ENCODE data around the gene ZNF682. TPM values are rescaled to one million over a fixed set of nuclear protein-coding genes. Genes with fewer than 3 reads are reported as not detected.

Gene ZNF682
- total and polyA plus RNA-seq, 2 donors (not counting 1 experiment from before 2014, with no cell fraction given): 2.0 to 11.3 TPM

- no peak overlapping the region for H3K4me3 ChIP-seq (ENCODE audit: control extremely low read depth in 1 of 5, extremely low read depth in 1 of 5, insufficient read depth in 1 of 5, low read depth in 2 of 5, low read length in 4 of 5)
- DNase-seq (no peak), ATAC-seq (ENCODE audit: low read depth) (no peak)
- no peak overlapping the region for H2AFZ ChIP-seq (ENCODE audit: insufficient read depth, low read depth, low read length, poor library complexity, severe bottlenecking)
- TF ChIP-seq, protein P1, sequence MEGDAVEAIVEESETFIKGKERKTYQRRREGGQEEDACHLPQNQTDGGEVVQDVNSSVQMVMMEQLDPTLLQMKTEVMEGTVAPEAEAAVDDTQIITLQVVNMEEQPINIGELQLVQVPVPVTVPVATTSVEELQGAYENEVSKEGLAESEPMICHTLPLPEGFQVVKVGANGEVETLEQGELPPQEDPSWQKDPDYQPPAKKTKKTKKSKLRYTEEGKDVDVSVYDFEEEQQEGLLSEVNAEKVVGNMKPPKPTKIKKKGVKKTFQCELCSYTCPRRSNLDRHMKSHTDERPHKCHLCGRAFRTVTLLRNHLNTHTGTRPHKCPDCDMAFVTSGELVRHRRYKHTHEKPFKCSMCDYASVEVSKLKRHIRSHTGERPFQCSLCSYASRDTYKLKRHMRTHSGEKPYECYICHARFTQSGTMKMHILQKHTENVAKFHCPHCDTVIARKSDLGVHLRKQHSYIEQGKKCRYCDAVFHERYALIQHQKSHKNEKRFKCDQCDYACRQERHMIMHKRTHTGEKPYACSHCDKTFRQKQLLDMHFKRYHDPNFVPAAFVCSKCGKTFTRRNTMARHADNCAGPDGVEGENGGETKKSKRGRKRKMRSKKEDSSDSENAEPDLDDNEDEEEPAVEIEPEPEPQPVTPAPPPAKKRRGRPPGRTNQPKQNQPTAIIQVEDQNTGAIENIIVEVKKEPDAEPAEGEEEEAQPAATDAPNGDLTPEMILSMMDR (IDR thresholded peaks at IDR 0.05): no peak
- no peak for TF ChIP-seq EZH2 (IDR thresholded peaks at IDR 0.05; ENCODE audit: borderline replicate concordance, insufficient read depth, low read depth, low read length, poor library complexity, severe bottlenecking)
- ChIA-PET CTCF (no interaction called here), POLR2A (no interaction called here)
- peaks cover 0 to 9% of the 10 kb centered on the region in 2 donors for H3K4me1 ChIP-seq (ENCODE audit: control insufficient read depth in 2 of 2, insufficient read depth in 2 of 2, low read length in 2 of 2)
- H3K27me3 ChIP-seq (replicated peaks in 1 of 4; ENCODE audit: control extremely low read depth in 1 of 4, control insufficient read depth in 3 of 4, insufficient read depth in 4 of 4, low read length in 3 of 4): no peaks in the 10 kb centered on the region
- H3K36me3 ChIP-seq (replicated peaks in 1 of 2; ENCODE audit: control extremely low read depth in 1 of 2, control insufficient read depth in 1 of 2, extremely low read depth in 1 of 2, insufficient read depth in 2 of 2, low read length in 1 of 2): peaks cover 0 to 5% of the 10 kb centered on the region in 2 experiments
- no peaks in the 10 kb centered on the region for H4K20me1 ChIP-seq (ENCODE audit: control insufficient read depth, insufficient read depth, low read length, poor library complexity, severe bottlenecking)
- Mint-ChIP-seq H3K27ac (no peak overlapping the region), H3K4me3 (no peak overlapping the region), H3K9me3 (ENCODE audit: insufficient read depth) (no peaks in the 10 kb centered on the region), H3K4me1 (peaks cover 15% of the 10 kb centered on the region), H3K27me3 (no peaks in the 10 kb centered on the region)
- no peak overlapping the region for H3K9ac ChIP-seq (ENCODE audit: low read length)
- no peaks in the 10 kb centered on the region for H3K9me3 ChIP-seq (ENCODE audit: control extremely low read depth in 1 of 3, control insufficient read depth in 2 of 3, insufficient read depth in 1 of 3, low read length in 2 of 3)
- H3K4me2 ChIP-seq (replicated peaks; ENCODE audit: low read depth, low read length, poor library complexity, severe bottlenecking): no peak overlapping the region
- H3K79me2 ChIP-seq (ENCODE audit: control insufficient read depth, insufficient read depth, low read length): peaks cover 9% of the 10 kb centered on the region
- no peak overlapping the region for H3K27ac ChIP-seq (ENCODE audit: low read length in 2 of 2)
- intact Hi-C loops (cut with micrococcal nuclease): loop anchor here (5.0 to 10.0 kb wide), 3 partner anchors 171 to 1291 kb away; partner anchors contain the start of genes ZNF253 and ZNF708
- WGBS (ENCODE audit: insufficient coverage): no CpG with 5 or more reads among the region's 5 CpGs
Measured at GRCh38 chr19:20035935-20036334, 3.4 kb downstream of the ZNF682 start.

GRCh38 chr19:20028611-20029010 lies 10.7 kb downstream of the ZNF682 start:
- Histone ChIP-seq H3K27me3 (replicated peaks in 1 of 4; ENCODE audit: control extremely low read depth in 1 of 4, control insufficient read depth in 3 of 4, insufficient read depth in 4 of 4, low read length in 3 of 4) (no peaks in the 10 kb centered on the region), H3K9me3 (ENCODE audit: control extremely low read depth in 1 of 3, control insufficient read depth in 2 of 3, insufficient read depth in 1 of 3, low read length in 2 of 3) (peaks cover 0 to 1% (median 0%) of the 10 kb centered on the region in 3 donors), H3K9ac (ENCODE audit: low read length) (no peak overlapping the region), H3K36me3 (replicated peaks in 1 of 2; ENCODE audit: control extremely low read depth in 1 of 2, control insufficient read depth in 1 of 2, extremely low read depth in 1 of 2, insufficient read depth in 2 of 2, low read length in 1 of 2) (peaks cover 0 to 6% of the 10 kb centered on the region in 2 experiments), H4K20me1 (ENCODE audit: control insufficient read depth, insufficient read depth, low read length, poor library complexity, severe bottlenecking) (no peaks in the 10 kb centered on the region), H2AFZ (ENCODE audit: insufficient read depth, low read depth, low read length, poor library complexity, severe bottlenecking) (no peak overlapping the region), H3K4me3 (ENCODE audit: control extremely low read depth in 1 of 5, extremely low read depth in 1 of 5, insufficient read depth in 1 of 5, low read depth in 2 of 5, low read length in 4 of 5) (no peak overlapping the region), H3K27ac (ENCODE audit: low read length in 2 of 2) (no peak overlapping the region), H3K4me2 (replicated peaks; ENCODE audit: low read depth, low read length, poor library complexity, severe bottlenecking) (no peak overlapping the region), H3K4me1 (ENCODE audit: control insufficient read depth in 2 of 2, insufficient read depth in 2 of 2, low read length in 2 of 2) (no peaks in the 10 kb centered on the region), H3K79me2 (ENCODE audit: control insufficient read depth, insufficient read depth, low read length) (no peaks in the 10 kb centered on the region)
- intact Hi-C loops (cut with micrococcal nuclease): no loop called here
- ChIA-PET POLR2A (no interaction called here), CTCF (no interaction called here)
- Mint-ChIP-seq H3K9me3 (ENCODE audit: insufficient read depth) (no peaks in the 10 kb centered on the region), H3K4me3 (no peak overlapping the region), H3K27ac (no peak overlapping the region), H3K27me3 (no peaks in the 10 kb centered on the region), H3K4me1 (no peaks in the 10 kb centered on the region)
- TF ChIP-seq, protein P1 (IDR thresholded peaks at IDR 0.05): no peak
- WGBS (ENCODE audit: insufficient coverage): 97% methylated on average over 5 of the region's 6 CpGs
- DNase-seq (no peak), ATAC-seq (ENCODE audit: low read depth) (no peak)
